Keratinocyte (primary cell): Measurements from ENCODE around the gene NFASC. TPM values are rescaled to one million over a fixed set of nuclear protein-coding genes. Genes with fewer than 3 reads are reported as not detected.

Experiments used
- DNase-seq: peaks from one replicate; pipeline ENCODE4 v3.0.0-alpha.2; 2011; ENCODE audit warnings: low read depth, missing footprints, low spot score
- FAIRE-seq: peaks from 2 replicates; lab custom pipeline; 2011; peaks lifted over from hg19 to GRCh38; lab: Jason Lieb, UNC
- H2AFZ ChIP-seq: 2 replicates; pipeline ENCODE4 v1.6.0; 2012; ENCODE audit warnings: low read length, control low read depth, inconsistent platforms; ENCODE audit not compliant: control insufficient read depth
- H3K27ac ChIP-seq: 2 replicates; pipeline ENCODE4 v1.5.1; 2011; ENCODE audit warnings: low read length; ENCODE audit not compliant: control insufficient read depth, insufficient read depth
- H3K27me3 ChIP-seq: 3 replicates; pipeline ENCODE4 v1.6.0; 2011; ENCODE audit warnings: low read length; ENCODE audit not compliant: control insufficient read depth, insufficient read depth; ENCODE audit errors: extremely low read depth
- H3K36me3 ChIP-seq, 2 experiments: 2 replicates in 1 of 2; 3 replicates in 1 of 2; pipeline ENCODE4 v1.5.1; 2011; ENCODE audit warnings: low read length in 2 of 2, mild to moderate bottlenecking in 1 of 2; ENCODE audit not compliant: control insufficient read depth in 2 of 2, insufficient read depth in 2 of 2; ENCODE audit errors: extremely low read depth in 1 of 2
- H3K4me1 ChIP-seq: 3 replicates; pipeline ENCODE4 v1.5.1; 2011; ENCODE audit warnings: low read length; ENCODE audit not compliant: control insufficient read depth, insufficient read depth; ENCODE audit errors: extremely low read depth
- H3K4me2 ChIP-seq: 3 replicates; pipeline ENCODE4 v1.6.0; 2011; ENCODE audit warnings: low read depth, low read length; ENCODE audit not compliant: control insufficient read depth, insufficient read depth; ENCODE audit errors: extremely low read depth
- H3K4me3 ChIP-seq, 3 experiments: fragments of 200-600 bp in 1 of 3; sonication (generic) in 1 of 3; 2 replicates in 2 of 3; 3 replicates in 1 of 3; pipeline ENCODE4 v1.5.1; 2011 to 2016; ENCODE audit warnings: low read length in 3 of 3, mild to moderate bottlenecking in 3 of 3, control low read depth in 2 of 3, inconsistent platforms in 1 of 3, low read depth in 1 of 3, mixed read lengths in 1 of 3, mixed run types in 1 of 3, moderate library complexity in 1 of 3; ENCODE audit not compliant: control insufficient read depth in 2 of 3, insufficient read depth in 2 of 3; ENCODE audit errors: extremely low read depth in 1 of 3
- H3K79me2 ChIP-seq: 2 replicates; pipeline ENCODE4 v1.6.0; 2012; ENCODE audit warnings: low read length; ENCODE audit not compliant: control insufficient read depth, insufficient read depth
- H3K9ac ChIP-seq: 3 replicates; pipeline ENCODE4 v1.6.0; 2011; ENCODE audit warnings: low read length; ENCODE audit not compliant: control insufficient read depth, insufficient read depth; ENCODE audit errors: extremely low read depth
- H3K9me1 ChIP-seq: 3 replicates; pipeline ENCODE4 v1.6.0; 2011; ENCODE audit warnings: low read length; ENCODE audit not compliant: control insufficient read depth, insufficient read depth; ENCODE audit errors: extremely low read depth
- H3K9me3 ChIP-seq: 2 replicates; pipeline ENCODE4 v1.5.1; 2012; ENCODE audit warnings: low read depth, low read length; ENCODE audit not compliant: control insufficient read depth
- H4K20me1 ChIP-seq: 3 replicates; pipeline ENCODE4 v1.6.0; 2011; ENCODE audit warnings: low read length; ENCODE audit not compliant: control insufficient read depth, insufficient read depth; ENCODE audit errors: extremely low read depth
- CTCF ChIP-seq, 3 experiments: IDR thresholded peaks in 1 of 3; conservative IDR thresholded peaks in 1 of 3; optimal IDR thresholded peaks in 1 of 3; 2 replicates in 2 of 3; 3 replicates in 1 of 3; pipeline versions ENCODE3 to v1.5.1; 2011; ENCODE audit warnings: low read length in 3 of 3, mild to moderate bottlenecking in 3 of 3, moderate library complexity in 2 of 3, control low read depth in 1 of 3, inconsistent platforms in 1 of 3; ENCODE audit not compliant: insufficient read depth in 2 of 3; ENCODE audit errors: extremely low read depth in 1 of 3
- EZH2 ChIP-seq: IDR thresholded peaks from one replicate; pipeline ENCODE4 v1.6.1; 2012; ENCODE audit warnings: inconsistent platforms, mild to moderate bottlenecking, low read length, moderate library complexity
- dilution Hi-C: fragments of 300-500 bp; cut with MboI; formaldehyde crosslinking; loops from one replicate; pipeline ENCODE4 v1.7.0; 2020; ENCODE audit warnings: low sequenced_read_pairs; ENCODE audit not compliant: extremely low pct_ligation_motif_present
- polyA plus RNA-seq, 5 experiments: library from polyadenylated mRNA; depleted of rRNA in 3 of 5; stranded (reverse) in 3 of 5; stranded (forward) in 1 of 5; unstranded in 1 of 5; fragments of >200 nt; gene quantifications; 1 replicate in 1 of 5; 2 replicates in 3 of 5; 3 replicates in 1 of 5; pipeline versions ENCODE4 v1.2.1 to v1.2.3, GENCODE V29; 2011 to 2012; ENCODE audit warnings: missing spikeins in 2 of 5, low read depth in 1 of 5, low replicate concordance in 1 of 5

NFASC gene
- polyA plus RNA-seq, 1 donor (not counting 4 experiments of a cell fraction or from before 2014, with no cell fraction given), result 4.3 TPM

GRCh38 chr1:205028924-205029323, 158.3 kb downstream of the NFASC start:
- no peaks in the 10 kb centered on the region for H4K20me1 ChIP-seq
- TF ChIP-seq CTCF (optimal IDR thresholded peaks at IDR 0.05 in 1 of 3, IDR thresholded peaks at IDR 0.05 in 1 of 3, conservative IDR thresholded peaks at IDR 0.05 in 1 of 3; ENCODE audit: extremely low read depth in 1 of 3, insufficient read depth in 2 of 3, low read length in 3 of 3) (no peak), EZH2 (no peak)
- no peaks in the 10 kb centered on the region for H3K36me3 ChIP-seq
- H3K79me2 ChIP-seq, result no peaks in the 10 kb centered on the region
- no peaks in the 10 kb centered on the region for H3K9me3 ChIP-seq
- no peak overlapping the region for H3K4me2 ChIP-seq
- FAIRE-seq, result no peak
- no peak overlapping the region for H3K9ac ChIP-seq
- H2AFZ ChIP-seq, result no peak overlapping the region
- H3K9me1 ChIP-seq, result no peaks in the 10 kb centered on the region
- H3K4me1 ChIP-seq, result no peaks in the 10 kb centered on the region
- H3K27me3 ChIP-seq, result peaks cover 36% of the 10 kb centered on the region
- no peak for DNase-seq
- H3K27ac ChIP-seq, result no peak overlapping the region
- dilution Hi-C loops, result no loop called here
- no peak overlapping the region for H3K4me3 ChIP-seq

GRCh38 chr1:205030241-205030640, 159.6 kb downstream of the NFASC start:
- no peaks in the 10 kb centered on the region for H4K20me1 ChIP-seq
- no peaks in the 10 kb centered on the region for H3K9me3 ChIP-seq
- peaks cover 36% of the 10 kb centered on the region for H3K27me3 ChIP-seq
- H3K27ac ChIP-seq, result no peak overlapping the region
- dilution Hi-C loops, result no loop called here
- no peaks in the 10 kb centered on the region for H3K4me1 ChIP-seq
- no peak for DNase-seq
- no peaks in the 10 kb centered on the region for H3K9me1 ChIP-seq
- H3K9ac ChIP-seq, result no peak overlapping the region
- no peaks in the 10 kb centered on the region for H3K79me2 ChIP-seq
- H3K4me2 ChIP-seq, result no peak overlapping the region
- no peak overlapping the region for H2AFZ ChIP-seq
- TF ChIP-seq CTCF (optimal IDR thresholded peaks at IDR 0.05 in 1 of 3, IDR thresholded peaks at IDR 0.05 in 1 of 3, conservative IDR thresholded peaks at IDR 0.05 in 1 of 3; ENCODE audit: extremely low read depth in 1 of 3, insufficient read depth in 2 of 3, low read length in 3 of 3) (no peak), EZH2 (no peak)
- H3K36me3 ChIP-seq, result no peaks in the 10 kb centered on the region
- FAIRE-seq, result no peak
- H3K4me3 ChIP-seq, result no peak overlapping the region
